H1 (cell line): ENCODE data around the gene CRHR2. TPM values are rescaled to one million over a fixed set of nuclear protein-coding genes. Genes with fewer than 3 reads are reported as not detected.

Experiments
- CHD1 ChIP-seq: IDR thresholded peaks from 2 replicates; pipeline ENCODE4 v1.6.1; 2012; ENCODE audit warnings: low read depth, low read length, improper control_type of control experiment
- polyA plus RNA-seq, 7 experiments: library from polyadenylated mRNA; depleted of rRNA in 3 of 7; stranded (reverse) in 5 of 7; unstranded in 2 of 7; fragments of >200 nt in 5 of 7; fragments of 200-250 nt in 2 of 7; gene quantifications; 1 replicate in 5 of 7; 2 replicates in 1 of 7; 4 replicates in 1 of 7; pipeline versions ENCODE4 v1.2.1 to v1.2.3, GENCODE V29; 2011 to 2013; ENCODE audit warnings: missing spikeins in 2 of 7, mixed read lengths in 2 of 7
- total RNA-seq: library from RNA; stranded (reverse); fragmentation: NEBNext Ultra II Directional; extraction: Animal tissue kit (Norgen Biotek cat#: 25700); gene quantifications from 2 replicates; pipeline ENCODE4 v1.2.1, GENCODE V29; 2021
- TF ChIP-seq, protein P1 (sequence below): fragments of 300-600 bp; sonication (generic); IDR thresholded peaks from 2 replicates; pipeline ENCODE4 v1.7.1; 2012; ENCODE audit warnings: low read length, moderate library complexity, mild to moderate bottlenecking, inconsistent platforms; ENCODE audit not compliant: insufficient replicate concordance
- TF ChIP-seq, protein P2 (sequence below): IDR thresholded peaks from 2 replicates; pipeline ENCODE4 v1.6.1; 2012; ENCODE audit warnings: low read length, inconsistent platforms

Gene CRHR2
- total and polyA plus RNA-seq, 2 of the 8 experiments (the other 6 are each of a cell fraction or from before 2014, with no cell fraction given), result 0.37 to 1.3 TPM

DNA sequence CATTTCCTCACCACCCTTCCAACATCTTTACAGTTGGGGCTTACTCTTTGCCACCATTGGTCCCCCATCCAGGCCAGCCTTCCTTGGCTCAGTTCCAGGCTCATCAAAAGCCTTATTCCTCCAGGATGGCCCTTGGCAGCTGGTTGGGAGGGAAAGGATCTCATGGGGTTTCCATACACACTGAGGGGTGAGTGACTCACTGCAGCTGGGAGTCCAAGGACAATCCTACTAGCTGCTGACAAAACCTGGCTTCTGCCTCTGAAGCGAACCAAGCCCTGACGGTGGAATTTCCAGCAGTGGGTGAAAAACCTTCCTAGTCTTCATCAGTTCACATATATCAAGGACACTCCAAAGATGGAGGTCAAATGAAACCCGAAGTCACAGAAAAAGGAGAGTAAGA is 22.9 kb downstream of the CRHR2 start (continued):
- TF ChIP-seq, protein P1, sequence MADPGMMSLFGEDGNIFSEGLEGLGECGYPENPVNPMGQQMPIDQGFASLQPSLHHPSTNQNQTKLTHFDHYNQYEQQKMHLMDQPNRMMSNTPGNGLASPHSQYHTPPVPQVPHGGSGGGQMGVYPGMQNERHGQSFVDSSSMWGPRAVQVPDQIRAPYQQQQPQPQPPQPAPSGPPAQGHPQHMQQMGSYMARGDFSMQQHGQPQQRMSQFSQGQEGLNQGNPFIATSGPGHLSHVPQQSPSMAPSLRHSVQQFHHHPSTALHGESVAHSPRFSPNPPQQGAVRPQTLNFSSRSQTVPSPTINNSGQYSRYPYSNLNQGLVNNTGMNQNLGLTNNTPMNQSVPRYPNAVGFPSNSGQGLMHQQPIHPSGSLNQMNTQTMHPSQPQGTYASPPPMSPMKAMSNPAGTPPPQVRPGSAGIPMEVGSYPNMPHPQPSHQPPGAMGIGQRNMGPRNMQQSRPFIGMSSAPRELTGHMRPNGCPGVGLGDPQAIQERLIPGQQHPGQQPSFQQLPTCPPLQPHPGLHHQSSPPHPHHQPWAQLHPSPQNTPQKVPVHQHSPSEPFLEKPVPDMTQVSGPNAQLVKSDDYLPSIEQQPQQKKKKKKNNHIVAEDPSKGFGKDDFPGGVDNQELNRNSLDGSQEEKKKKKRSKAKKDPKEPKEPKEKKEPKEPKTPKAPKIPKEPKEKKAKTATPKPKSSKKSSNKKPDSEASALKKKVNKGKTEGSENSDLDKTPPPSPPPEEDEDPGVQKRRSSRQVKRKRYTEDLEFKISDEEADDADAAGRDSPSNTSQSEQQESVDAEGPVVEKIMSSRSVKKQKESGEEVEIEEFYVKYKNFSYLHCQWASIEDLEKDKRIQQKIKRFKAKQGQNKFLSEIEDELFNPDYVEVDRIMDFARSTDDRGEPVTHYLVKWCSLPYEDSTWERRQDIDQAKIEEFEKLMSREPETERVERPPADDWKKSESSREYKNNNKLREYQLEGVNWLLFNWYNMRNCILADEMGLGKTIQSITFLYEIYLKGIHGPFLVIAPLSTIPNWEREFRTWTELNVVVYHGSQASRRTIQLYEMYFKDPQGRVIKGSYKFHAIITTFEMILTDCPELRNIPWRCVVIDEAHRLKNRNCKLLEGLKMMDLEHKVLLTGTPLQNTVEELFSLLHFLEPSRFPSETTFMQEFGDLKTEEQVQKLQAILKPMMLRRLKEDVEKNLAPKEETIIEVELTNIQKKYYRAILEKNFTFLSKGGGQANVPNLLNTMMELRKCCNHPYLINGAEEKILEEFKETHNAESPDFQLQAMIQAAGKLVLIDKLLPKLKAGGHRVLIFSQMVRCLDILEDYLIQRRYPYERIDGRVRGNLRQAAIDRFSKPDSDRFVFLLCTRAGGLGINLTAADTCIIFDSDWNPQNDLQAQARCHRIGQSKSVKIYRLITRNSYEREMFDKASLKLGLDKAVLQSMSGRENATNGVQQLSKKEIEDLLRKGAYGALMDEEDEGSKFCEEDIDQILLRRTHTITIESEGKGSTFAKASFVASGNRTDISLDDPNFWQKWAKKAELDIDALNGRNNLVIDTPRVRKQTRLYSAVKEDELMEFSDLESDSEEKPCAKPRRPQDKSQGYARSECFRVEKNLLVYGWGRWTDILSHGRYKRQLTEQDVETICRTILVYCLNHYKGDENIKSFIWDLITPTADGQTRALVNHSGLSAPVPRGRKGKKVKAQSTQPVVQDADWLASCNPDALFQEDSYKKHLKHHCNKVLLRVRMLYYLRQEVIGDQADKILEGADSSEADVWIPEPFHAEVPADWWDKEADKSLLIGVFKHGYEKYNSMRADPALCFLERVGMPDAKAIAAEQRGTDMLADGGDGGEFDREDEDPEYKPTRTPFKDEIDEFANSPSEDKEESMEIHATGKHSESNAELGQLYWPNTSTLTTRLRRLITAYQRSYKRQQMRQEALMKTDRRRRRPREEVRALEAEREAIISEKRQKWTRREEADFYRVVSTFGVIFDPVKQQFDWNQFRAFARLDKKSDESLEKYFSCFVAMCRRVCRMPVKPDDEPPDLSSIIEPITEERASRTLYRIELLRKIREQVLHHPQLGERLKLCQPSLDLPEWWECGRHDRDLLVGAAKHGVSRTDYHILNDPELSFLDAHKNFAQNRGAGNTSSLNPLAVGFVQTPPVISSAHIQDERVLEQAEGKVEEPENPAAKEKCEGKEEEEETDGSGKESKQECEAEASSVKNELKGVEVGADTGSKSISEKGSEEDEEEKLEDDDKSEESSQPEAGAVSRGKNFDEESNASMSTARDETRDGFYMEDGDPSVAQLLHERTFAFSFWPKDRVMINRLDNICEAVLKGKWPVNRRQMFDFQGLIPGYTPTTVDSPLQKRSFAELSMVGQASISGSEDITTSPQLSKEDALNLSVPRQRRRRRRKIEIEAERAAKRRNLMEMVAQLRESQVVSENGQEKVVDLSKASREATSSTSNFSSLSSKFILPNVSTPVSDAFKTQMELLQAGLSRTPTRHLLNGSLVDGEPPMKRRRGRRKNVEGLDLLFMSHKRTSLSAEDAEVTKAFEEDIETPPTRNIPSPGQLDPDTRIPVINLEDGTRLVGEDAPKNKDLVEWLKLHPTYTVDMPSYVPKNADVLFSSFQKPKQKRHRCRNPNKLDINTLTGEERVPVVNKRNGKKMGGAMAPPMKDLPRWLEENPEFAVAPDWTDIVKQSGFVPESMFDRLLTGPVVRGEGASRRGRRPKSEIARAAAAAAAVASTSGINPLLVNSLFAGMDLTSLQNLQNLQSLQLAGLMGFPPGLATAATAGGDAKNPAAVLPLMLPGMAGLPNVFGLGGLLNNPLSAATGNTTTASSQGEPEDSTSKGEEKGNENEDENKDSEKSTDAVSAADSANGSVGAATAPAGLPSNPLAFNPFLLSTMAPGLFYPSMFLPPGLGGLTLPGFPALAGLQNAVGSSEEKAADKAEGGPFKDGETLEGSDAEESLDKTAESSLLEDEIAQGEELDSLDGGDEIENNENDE, result no peak
- TF ChIP-seq CHD1, result no peak
- TF ChIP-seq, protein P2, sequence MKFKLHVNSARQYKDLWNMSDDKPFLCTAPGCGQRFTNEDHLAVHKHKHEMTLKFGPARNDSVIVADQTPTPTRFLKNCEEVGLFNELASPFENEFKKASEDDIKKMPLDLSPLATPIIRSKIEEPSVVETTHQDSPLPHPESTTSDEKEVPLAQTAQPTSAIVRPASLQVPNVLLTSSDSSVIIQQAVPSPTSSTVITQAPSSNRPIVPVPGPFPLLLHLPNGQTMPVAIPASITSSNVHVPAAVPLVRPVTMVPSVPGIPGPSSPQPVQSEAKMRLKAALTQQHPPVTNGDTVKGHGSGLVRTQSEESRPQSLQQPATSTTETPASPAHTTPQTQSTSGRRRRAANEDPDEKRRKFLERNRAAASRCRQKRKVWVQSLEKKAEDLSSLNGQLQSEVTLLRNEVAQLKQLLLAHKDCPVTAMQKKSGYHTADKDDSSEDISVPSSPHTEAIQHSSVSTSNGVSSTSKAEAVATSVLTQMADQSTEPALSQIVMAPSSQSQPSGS, result no peak
